Measurements from ENCODE around the gene FAM20A. TPM values are rescaled to one million over a fixed set of nuclear protein-coding genes. Genes with fewer than 3 reads are reported as not detected.

FAM20A gene
- total and polyA plus RNA-seq, 2 of the 8 experiments (the other 6 are each of a cell fraction or from before 2014, with no cell fraction given): 3.6 to 11.9 TPM

GRCh38 chr17:68535922-68536321 is 65.2 kb downstream of the FAM20A start:
- ChIA-PET CTCF (ENCODE audit: partially characterized antibody) (interaction anchor here (0.6 to 3.4 kb wide), 4 partner anchors 64 to 928 kb away, joined by 3 to 16 read pairs (median 4); no protein-coding TSS in a partner anchor), POLR2A (ENCODE audit: partially characterized antibody) (no interaction called here)
- no peak overlapping the region for H3K4me3 ChIP-seq (ENCODE audit: extremely low read depth in 1 of 4, insufficient read depth in 2 of 4, low read depth in 3 of 4, low read length in 4 of 4)
- no peaks in the 10 kb centered on the region; the same call in 1 of the 2 replicates for H3K79me1 ChIP-seq (ENCODE audit: low read depth, low read length)
- no peak for TF ChIP-seq RXRA (IDR thresholded peaks at IDR 0.05; ENCODE audit: insufficient read depth, low read depth, low read length)
- TF ChIP-seq CTCF (IDR thresholded peaks at IDR 0.05; ENCODE audit: control extremely low read depth in 1 of 3, insufficient read depth in 1 of 3, low read depth in 1 of 3, low read length in 3 of 3): no peak
- no peak for TF ChIP-seq HDAC2 (IDR thresholded peaks at IDR 0.05; ENCODE audit: borderline replicate concordance in 1 of 2, low read depth in 2 of 2, low read length in 2 of 2)
- no peak for TF ChIP-seq CTBP2 (IDR thresholded peaks at IDR 0.05; ENCODE audit: borderline replicate concordance, insufficient read depth, insufficient read length, low read length)
- no peak for TF ChIP-seq CBX5 (IDR thresholded peaks at IDR 0.05; ENCODE audit: low read depth, low read length)
- TF ChIP-seq BCL11A (IDR thresholded peaks at IDR 0.05; ENCODE audit: low read depth in 2 of 2, low read length in 2 of 2): no peak
- TF ChIP-seq POU5F1 (IDR thresholded peaks at IDR 0.05; ENCODE audit: low read depth, low read length): no peak
- H4K8ac ChIP-seq (ENCODE audit: extremely low read depth, insufficient read depth, low read length): no peak overlapping the region
- no peak overlapping the region for H3K4ac ChIP-seq (replicated peaks; ENCODE audit: insufficient read length, low read depth, low read length)
- H3K9me3 ChIP-seq (ENCODE audit: insufficient read depth in 2 of 2, low read depth in 1 of 2, low read length in 1 of 2): no peaks in the 10 kb centered on the region
- peaks cover 7 to 76% (median 23%) of the 10 kb centered on the region in 4 experiments; a peak in 7 of 8 replicates for H3K36me3 ChIP-seq (ENCODE audit: control insufficient read depth in 2 of 4, insufficient read depth in 4 of 4, low read length in 3 of 4)
- no peak for FAIRE-seq
- H3K27me3 ChIP-seq (replicated peaks in 1 of 4; ENCODE audit: control insufficient read depth in 3 of 4, extremely low read depth in 1 of 4, insufficient read depth in 3 of 4, low read length in 3 of 4): no peaks in the 10 kb centered on the region
- H2AFZ ChIP-seq (ENCODE audit: low read length): no peak overlapping the region
- no peak for DNase-seq (ENCODE audit: low read depth in 1 of 2, low spot score in 2 of 2)
- H3K27ac ChIP-seq (ENCODE audit: low read depth, low read length): no peak overlapping the region
- WGBS, 2 experiments (ENCODE audit: extremely low coverage in 1 of 2, insufficient coverage in 1 of 2, insufficient read length in 1 of 2, insufficient replicate concordance in 2 of 2, low coverage in 1 of 2, low lambda C conversion rate in 2 of 2, missing lambda C conversion rate in 1 of 2): 88% methylated on average over 3 of the region's 3 CpGs; no CpG with 5 or more reads in 1 of the 2 experiments
- no peak overlapping the region for H2AK5ac ChIP-seq (ENCODE audit: low read depth, low read length)
- no peaks in the 10 kb centered on the region for H3K79me2 ChIP-seq (ENCODE audit: control insufficient read depth in 1 of 2, insufficient read depth in 2 of 2, low read length in 2 of 2)
- no peak overlapping the region for H3K4me2 ChIP-seq (ENCODE audit: insufficient read depth in 1 of 2, low read depth in 2 of 2, low read length in 2 of 2)
- H2BK20ac ChIP-seq (ENCODE audit: low read length): no peak overlapping the region
- H3K9ac ChIP-seq (replicated peaks in 1 of 4; ENCODE audit: extremely low read depth in 1 of 4, low read depth in 3 of 4, low read length in 3 of 4): no peak overlapping the region
- H2BK5ac ChIP-seq (ENCODE audit: low read depth, low read length): no peak overlapping the region
- no peaks in the 10 kb centered on the region for H3K4me1 ChIP-seq (replicated peaks in 1 of 4; ENCODE audit: control insufficient read depth in 3 of 4, insufficient read depth in 4 of 4, low read length in 3 of 4)
- no peaks in the 10 kb centered on the region for H3K23me2 ChIP-seq (ENCODE audit: low read depth, low read length)
- H4K91ac ChIP-seq (replicated peaks; ENCODE audit: insufficient read length, low read length): no peak overlapping the region
- H3K14ac ChIP-seq (ENCODE audit: insufficient read length): no peak overlapping the region
- H3K23ac ChIP-seq (ENCODE audit: insufficient read length): no peak overlapping the region
- no peak overlapping the region for H4K5ac ChIP-seq (ENCODE audit: insufficient read length, low read depth, low read length)
- no peak overlapping the region for H2BK120ac ChIP-seq (replicated peaks; ENCODE audit: low read depth, low read length)
- peaks cover 0 to 5% of the 10 kb centered on the region in 2 experiments for H4K20me1 ChIP-seq (replicated peaks in 1 of 2; ENCODE audit: control insufficient read depth in 1 of 2, insufficient read depth in 2 of 2, low read length in 2 of 2)
- no peak overlapping the region for H3K56ac ChIP-seq (replicated peaks; ENCODE audit: insufficient read length, low read depth, low read length)
- H3K18ac ChIP-seq (ENCODE audit: extremely low read depth, low read length): no peak overlapping the region
- H2BK12ac ChIP-seq (ENCODE audit: low read depth, low read length): no peak overlapping the region
- no peak overlapping the region for H2BK15ac ChIP-seq (ENCODE audit: low read length)
